ENCODE results near the gene CD226. TPM values are rescaled to one million over a fixed set of nuclear protein-coding genes. Genes with fewer than 3 reads are reported as not detected.

CD226 gene
- total RNA-seq, 1 donor from 2014 or later: 0.05 TPM

DNA sequence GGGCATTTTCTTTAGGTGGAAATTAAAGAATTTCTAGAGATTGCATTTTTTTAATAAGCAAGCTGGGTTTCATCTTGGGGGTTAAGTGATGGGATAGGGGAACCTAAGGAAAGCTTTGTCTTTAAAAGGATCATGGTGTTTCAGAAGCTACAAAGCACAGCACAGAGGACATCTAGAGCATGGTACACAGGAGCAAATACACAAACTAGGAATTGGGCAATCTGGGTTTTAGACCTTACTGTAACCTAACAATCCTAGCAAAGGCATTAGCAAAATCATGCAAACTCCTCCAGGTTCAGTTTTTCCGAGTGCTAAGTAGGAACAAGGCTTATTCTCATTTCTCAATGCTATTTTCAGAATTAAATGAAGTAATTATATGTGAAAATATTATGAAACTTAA lies 134.1 kb downstream of the CD226 start:
- Mint-ChIP-seq H3K27ac (ENCODE audit: unreplicated experiment) (no peak overlapping the region), H3K27me3 (ENCODE audit: unreplicated experiment) (peaks cover 2% of the 10 kb centered on the region), H3K36me3 (ENCODE audit: unreplicated experiment) (no peaks in the 10 kb centered on the region), H3K9me3 (ENCODE audit: unreplicated experiment) (peaks cover 3% of the 10 kb centered on the region), H3K4me3 (ENCODE audit: unreplicated experiment) (no peak overlapping the region), H3K4me1 (ENCODE audit: low read depth, unreplicated experiment) (no peaks in the 10 kb centered on the region)
- DNase-seq: no peak
- TF ChIP-seq, protein P1, sequence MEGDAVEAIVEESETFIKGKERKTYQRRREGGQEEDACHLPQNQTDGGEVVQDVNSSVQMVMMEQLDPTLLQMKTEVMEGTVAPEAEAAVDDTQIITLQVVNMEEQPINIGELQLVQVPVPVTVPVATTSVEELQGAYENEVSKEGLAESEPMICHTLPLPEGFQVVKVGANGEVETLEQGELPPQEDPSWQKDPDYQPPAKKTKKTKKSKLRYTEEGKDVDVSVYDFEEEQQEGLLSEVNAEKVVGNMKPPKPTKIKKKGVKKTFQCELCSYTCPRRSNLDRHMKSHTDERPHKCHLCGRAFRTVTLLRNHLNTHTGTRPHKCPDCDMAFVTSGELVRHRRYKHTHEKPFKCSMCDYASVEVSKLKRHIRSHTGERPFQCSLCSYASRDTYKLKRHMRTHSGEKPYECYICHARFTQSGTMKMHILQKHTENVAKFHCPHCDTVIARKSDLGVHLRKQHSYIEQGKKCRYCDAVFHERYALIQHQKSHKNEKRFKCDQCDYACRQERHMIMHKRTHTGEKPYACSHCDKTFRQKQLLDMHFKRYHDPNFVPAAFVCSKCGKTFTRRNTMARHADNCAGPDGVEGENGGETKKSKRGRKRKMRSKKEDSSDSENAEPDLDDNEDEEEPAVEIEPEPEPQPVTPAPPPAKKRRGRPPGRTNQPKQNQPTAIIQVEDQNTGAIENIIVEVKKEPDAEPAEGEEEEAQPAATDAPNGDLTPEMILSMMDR (IDR thresholded peaks at IDR 0.05; ENCODE audit: partially characterized antibody, unreplicated experiment): no peak

GRCh38 chr18:69808399-69808798 lies 139.3 kb downstream of the CD226 start:
- Mint-ChIP-seq H3K36me3 (ENCODE audit: unreplicated experiment) (no peaks in the 10 kb centered on the region), H3K9me3 (ENCODE audit: unreplicated experiment) (no peaks in the 10 kb centered on the region), H3K27ac (ENCODE audit: unreplicated experiment) (no peak overlapping the region), H3K4me1 (ENCODE audit: low read depth, unreplicated experiment) (no peaks in the 10 kb centered on the region), H3K27me3 (ENCODE audit: unreplicated experiment) (no peaks in the 10 kb centered on the region), H3K4me3 (ENCODE audit: unreplicated experiment) (no peak overlapping the region)
- TF ChIP-seq, protein P1 (IDR thresholded peaks at IDR 0.05; ENCODE audit: partially characterized antibody, unreplicated experiment): no peak
- no peak for DNase-seq

GRCh38 chr18:69804776-69805501 lies 142.7 kb downstream of the CD226 start:
- TF ChIP-seq, protein P1 (IDR thresholded peaks at IDR 0.05; ENCODE audit: partially characterized antibody, unreplicated experiment): no peak
- no peaks in the 10 kb centered on the region for H3K36me3 Mint-ChIP-seq (ENCODE audit: unreplicated experiment)
- H3K27ac Mint-ChIP-seq (ENCODE audit: unreplicated experiment): no peak overlapping the region
- H3K9me3 Mint-ChIP-seq (ENCODE audit: unreplicated experiment): no peaks in the 10 kb centered on the region
- H3K27me3 Mint-ChIP-seq (ENCODE audit: unreplicated experiment): no peaks in the 10 kb centered on the region
- H3K4me3 Mint-ChIP-seq (ENCODE audit: unreplicated experiment): no peak overlapping the region
- no peaks in the 10 kb centered on the region for H3K4me1 Mint-ChIP-seq (ENCODE audit: low read depth, unreplicated experiment)
- DNase-seq: no peak
